Measurements from ENCODE around the gene HNRNPA2B1. TPM values are rescaled to one million over a fixed set of nuclear protein-coding genes. Genes with fewer than 3 reads are reported as not detected.
A peak's percentile ranks its signal among the peaks of the same experiment; 100 is the strongest.
"Not testable (repeated sequence)": the region's sequence is repeated elsewhere in the genome, so short reads cannot be mapped to it uniquely, and the experiment has no call there.

The HNRNPA2B1 gene
- polyA plus RNA-seq, 2 of the 4 experiments (the other 2 are of a cell fraction) = 1,070 to 2,251 TPM

DNA sequence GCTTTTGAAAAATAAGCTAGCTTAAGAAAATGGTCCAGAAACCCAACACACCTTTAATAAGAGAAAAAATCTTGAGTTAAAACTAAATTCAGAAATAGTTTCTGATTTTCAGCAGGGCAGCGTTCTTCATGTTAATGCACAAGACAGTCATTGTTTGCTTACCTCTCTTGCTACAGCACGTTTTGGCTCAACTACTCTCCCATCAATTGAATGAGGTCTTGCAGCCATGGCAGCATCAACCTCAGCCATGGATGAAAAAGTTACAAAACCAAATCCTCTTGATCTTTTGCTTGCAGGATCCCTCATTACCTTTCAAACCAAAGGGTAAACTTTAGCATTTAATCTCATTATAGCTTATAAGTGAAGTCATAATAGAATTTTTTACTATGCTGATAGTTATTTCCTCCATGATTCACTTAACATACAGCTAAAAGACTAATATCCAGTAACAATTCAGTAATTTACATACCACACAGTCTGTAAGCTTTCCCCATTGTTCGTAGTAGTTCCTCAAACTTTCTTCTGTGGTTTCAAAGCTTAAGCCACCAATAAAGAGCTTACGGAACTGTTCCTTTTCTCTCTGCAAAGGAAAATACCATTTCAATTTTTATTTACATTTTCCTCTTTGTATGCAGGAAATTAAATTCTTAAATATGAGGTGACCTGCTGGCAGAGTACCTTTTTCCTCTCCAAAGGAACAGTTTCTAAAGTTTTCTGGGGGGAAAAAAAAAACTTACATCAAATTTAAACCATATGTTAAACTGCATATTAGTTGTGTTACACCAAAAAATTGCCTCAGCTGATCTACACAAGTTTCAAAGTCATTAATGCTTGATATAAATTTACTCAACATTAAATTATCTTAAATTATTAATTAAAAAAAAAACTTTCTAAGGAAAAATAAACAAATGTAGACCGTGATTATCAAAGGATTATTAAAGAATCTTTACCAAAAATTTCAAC lies 3.1 kb downstream of the HNRNPA2B1 start:
- CTCF ChIA-PET = interaction anchor here (0.9 to 4.9 kb wide), 20 partner anchors 9 to 305 kb away, joined by 3 to 42 read pairs (median 4); no protein-coding TSS in a partner anchor
- POLR2A ChIA-PET = interaction anchor here (0.6 to 1.3 kb wide), 4 partner anchors 10 to 32 kb away, joined by 3 to 9 read pairs (median 3); no protein-coding TSS in a partner anchor
- no peak for FAIRE-seq
- 1% methylated on average over 5 of the region's 5 CpGs for WGBS (ENCODE audit: missing lambda C conversion rate)
- Histone ChIP-seq H3K27ac (no peak overlapping the region), H3K4me3 (peak overlapping the region; percentile 89), H3K9me3 (no peaks in the 10 kb centered on the region), H3K4me1 (peaks cover 47% of the 10 kb centered on the region), H3K4me2 (peak overlapping the region; percentile 75)
- ATAC-seq = no peak
- no peak for DNase-seq (ENCODE audit: low read depth in 1 of 2, low spot score in 1 of 2)
- TF ChIP-seq RNF2 (IDR thresholded peaks at IDR 0.05; ENCODE audit: borderline replicate concordance, low read depth) (no peak), SREBF2 (IDR thresholded peaks at IDR 0.05) (no peak), HOXA7 (CRISPR knock-in tag; IDR thresholded peaks at IDR 0.05) (no peak)
- TF ChIP-seq, protein P1, sequence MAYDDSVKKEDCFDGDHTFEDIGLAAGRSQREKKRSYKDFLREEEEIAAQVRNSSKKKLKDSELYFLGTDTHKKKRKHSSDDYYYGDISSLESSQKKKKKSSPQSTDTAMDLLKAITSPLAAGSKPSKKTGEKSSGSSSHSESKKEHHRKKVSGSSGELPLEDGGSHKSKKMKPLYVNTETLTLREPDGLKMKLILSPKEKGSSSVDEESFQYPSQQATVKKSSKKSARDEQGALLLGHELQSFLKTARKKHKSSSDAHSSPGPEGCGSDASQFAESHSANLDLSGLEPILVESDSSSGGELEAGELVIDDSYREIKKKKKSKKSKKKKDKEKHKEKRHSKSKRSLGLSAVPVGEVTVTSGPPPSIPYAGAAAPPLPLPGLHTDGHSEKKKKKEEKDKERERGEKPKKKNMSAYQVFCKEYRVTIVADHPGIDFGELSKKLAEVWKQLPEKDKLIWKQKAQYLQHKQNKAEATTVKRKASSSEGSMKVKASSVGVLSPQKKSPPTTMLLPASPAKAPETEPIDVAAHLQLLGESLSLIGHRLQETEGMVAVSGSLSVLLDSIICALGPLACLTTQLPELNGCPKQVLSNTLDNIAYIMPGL (CRISPR knock-in tag; IDR thresholded peaks at IDR 0.05; ENCODE audit: borderline replicate concordance) = peak; percentile 28; the same call in 1 of the 2 replicates

DNA sequence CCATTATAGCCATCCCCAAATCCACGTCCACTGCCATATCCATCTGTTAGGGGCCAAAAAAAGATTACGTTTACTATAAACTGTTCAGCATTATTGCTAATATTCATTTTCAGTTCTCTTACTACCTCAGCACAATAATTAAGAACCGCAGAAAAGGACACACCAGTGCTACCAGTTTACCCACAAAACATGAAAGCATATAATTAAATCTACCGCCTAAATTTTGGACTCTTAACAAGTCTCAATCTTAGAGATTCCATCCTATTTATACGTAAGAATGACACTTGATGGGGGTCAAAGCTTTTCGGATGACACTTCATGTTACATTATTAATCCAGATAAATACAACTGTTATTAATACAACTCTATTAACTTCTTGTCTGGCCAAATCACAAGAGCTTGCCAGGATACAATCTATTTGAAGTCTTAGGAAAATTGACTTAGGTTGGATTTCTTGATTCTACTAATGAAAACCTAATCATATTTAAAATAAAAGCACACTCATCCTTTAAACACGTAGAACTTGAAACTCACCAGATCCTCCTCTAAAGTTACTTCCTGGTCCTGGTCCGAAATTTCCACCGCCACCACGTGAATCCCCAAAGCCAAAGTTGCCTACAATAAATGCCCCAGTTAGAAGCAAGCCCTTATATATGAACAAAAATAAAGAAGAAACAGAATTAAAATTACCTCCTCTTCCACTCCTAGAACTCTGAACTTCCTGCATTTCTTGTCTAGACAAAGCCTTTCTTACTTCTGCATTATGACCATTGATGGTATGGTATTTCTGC lies 4.5 kb downstream of the HNRNPA2B1 start:
- TF ChIP-seq, protein P1 (CRISPR knock-in tag; IDR thresholded peaks at IDR 0.05; ENCODE audit: borderline replicate concordance) = peak; percentile 73
- peak; percentile 39; the same call in 1 of the 2 replicates for TF ChIP-seq TP53 (CRISPR knock-in tag; IDR thresholded peaks at IDR 0.05)
- no peak for TF ChIP-seq NPAS2 (CRISPR knock-in tag; IDR thresholded peaks at IDR 0.05; ENCODE audit: borderline replicate concordance)
- Histone ChIP-seq H3K9me3 (no peaks in the 10 kb centered on the region), H3K4me3 (peak overlapping the region; percentile 89), H3K27ac (peak overlapping the region in 1 of 2 experiments; percentile 13; a peak in 1 of 6 replicates), H3K4me2 (peak overlapping the region; percentile 75), H3K4me1 (peaks cover 60% of the 10 kb centered on the region)
- DNase-seq (ENCODE audit: low read depth in 1 of 2, low spot score in 1 of 2) (no peak), FAIRE-seq (no peak), ATAC-seq (no peak)
- WGBS (ENCODE audit: missing lambda C conversion rate) = 17% methylated on average over 10 of the region's 10 CpGs
- POLR2A ChIA-PET = interaction anchor here (1.1 to 1.3 kb wide), 2 partner anchors 30 to 44 kb away, joined by 3 to 4 read pairs; partner anchors contain the start of gene NFE2L3
- CTCF ChIA-PET = interaction anchor here (1.0 to 5.1 kb wide), 8 partner anchors 8 to 304 kb away, joined by 3 to 42 read pairs (median 8); no protein-coding TSS in a partner anchor

DNA sequence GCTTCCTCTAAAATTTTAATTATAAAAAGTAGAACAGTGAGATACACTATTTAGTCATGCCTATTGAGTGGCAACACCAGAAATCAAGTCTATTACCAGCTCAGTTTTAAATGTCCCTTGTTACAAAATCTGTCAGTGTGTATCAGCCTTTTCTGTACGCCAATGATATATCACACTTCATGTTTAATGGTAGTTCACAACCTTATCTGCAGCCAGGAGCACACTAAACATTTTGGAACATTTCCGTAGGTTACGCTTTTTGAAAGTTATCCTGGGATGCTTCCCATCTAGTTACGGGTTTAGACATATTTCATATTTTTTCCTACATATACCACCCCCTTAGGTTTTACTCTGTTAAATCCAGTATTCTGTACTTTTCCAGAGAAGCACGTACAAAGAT lies 5.4 kb downstream of the HNRNPA2B1 start:
- no peak overlapping the region for H3K27ac ChIP-seq
- 42% methylated on average over 5 of the region's 5 CpGs for WGBS (ENCODE audit: missing lambda C conversion rate)
- ATAC-seq (no peak), DNase-seq (ENCODE audit: low read depth in 1 of 2, low spot score in 1 of 2) (no peak), FAIRE-seq (no peak)
- H3K4me1 ChIP-seq = peaks cover 69% of the 10 kb centered on the region
- no peaks in the 10 kb centered on the region for H3K9me3 ChIP-seq
- peak overlapping the region; percentile 89 for H3K4me3 ChIP-seq
- TF ChIP-seq NR3C1 (IDR thresholded peaks at IDR 0.05) (no peak), FOSB (CRISPR knock-in tag; IDR thresholded peaks at IDR 0.05) (peak; percentile 51; the same call in 1 of the 2 replicates), TFCP2L1 (CRISPR knock-in tag; IDR thresholded peaks at IDR 0.05) (peak; percentile 79; the same call in 1 of the 2 replicates), TP53 (CRISPR knock-in tag; IDR thresholded peaks at IDR 0.05) (0 out of 2 replicates have a peak, but pooled peaks have one; percentile 43), FOXS1 (CRISPR knock-in tag; IDR thresholded peaks at IDR 0.05) (no peak), HOXA7 (CRISPR knock-in tag; IDR thresholded peaks at IDR 0.05) (peak; percentile 90), KDM1A (IDR thresholded peaks at IDR 0.05; ENCODE audit: low read depth) (no peak)
- TF ChIP-seq, protein P1 (CRISPR knock-in tag; IDR thresholded peaks at IDR 0.05; ENCODE audit: borderline replicate concordance) = 0 out of 2 replicates have a peak, but pooled peaks have one; percentile 41
- peak overlapping the region; percentile 75 for H3K4me2 ChIP-seq
- ChIA-PET CTCF (interaction anchor here (0.9 to 5.1 kb wide), 4 partner anchors 89 to 170 kb away, joined by 3 to 46 read pairs (median 14); no protein-coding TSS in a partner anchor), POLR2A (interaction anchor here (0.6 to 1.1 kb wide), 3 partner anchors 40 to 325 kb away, joined by 3 to 4 read pairs (median 4); partner anchors contain the start of gene NFE2L3)

DNA sequence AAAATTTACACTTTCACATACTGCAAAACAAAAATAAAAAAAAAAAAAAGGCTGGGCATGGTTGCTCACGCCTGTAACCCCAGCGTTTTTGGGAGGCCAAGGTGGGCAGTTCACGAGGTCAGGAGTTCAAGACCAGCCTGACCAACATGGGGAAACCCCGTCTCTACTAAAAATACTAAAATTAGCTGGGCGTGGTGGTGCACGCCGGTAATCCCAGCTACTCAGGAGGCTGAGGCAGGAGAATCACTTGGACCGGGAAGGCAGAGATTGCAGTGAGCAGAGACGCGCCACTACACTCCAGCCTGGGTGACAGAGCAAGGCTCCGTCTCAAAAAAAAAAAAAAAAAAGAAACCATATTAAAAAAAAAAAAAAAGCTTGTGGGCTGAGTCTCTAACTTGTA lies 5.8 kb downstream of the HNRNPA2B1 start:
- peak; percentile 1 to 6; a peak in 2 of 6 replicates for ATAC-seq
- peak overlapping the region; percentile 75 for H3K4me2 ChIP-seq
- peaks cover 72% of the 10 kb centered on the region for H3K4me1 ChIP-seq
- not testable (repeated sequence) for FAIRE-seq; DNase-seq (ENCODE audit: low read depth in 1 of 2, low spot score in 1 of 2); H3K9me3 ChIP-seq
- POLR2A ChIA-PET = interaction anchor here (0.6 to 1.1 kb wide), 3 partner anchors 40 to 325 kb away, joined by 3 to 4 read pairs (median 4); partner anchors contain the start of gene NFE2L3
- peak overlapping the region in 1 of 2 experiments; percentile 14; a peak in 1 of 6 replicates for H3K27ac ChIP-seq
- WGBS (ENCODE audit: missing lambda C conversion rate) = 25% methylated on average over 11 of the region's 11 CpGs
- CTCF ChIA-PET = interaction anchor here (0.9 to 5.1 kb wide), 4 partner anchors 90 to 171 kb away, joined by 3 to 46 read pairs (median 14); no protein-coding TSS in a partner anchor
- H3K4me3 ChIP-seq = peak overlapping the region; percentile 89

All from A549 (cell line).